Activated CD4-positive, alpha-beta T cell treated with anti-CD3 and anti-CD28 coated beads, Interleukin-2, amount 50 U/mL, for 16 hours (primary cell): ENCODE measurements around the gene YEATS2.
"Not testable (repeated sequence)": the region's sequence is repeated elsewhere in the genome, so short reads cannot be mapped to it uniquely, and the experiment has no call there.

Source experiments
- DNase-seq: peaks from one replicate; pipeline ENCODE4 v3.0.0-alpha.2; 2020

The YEATS2 gene

DNA sequence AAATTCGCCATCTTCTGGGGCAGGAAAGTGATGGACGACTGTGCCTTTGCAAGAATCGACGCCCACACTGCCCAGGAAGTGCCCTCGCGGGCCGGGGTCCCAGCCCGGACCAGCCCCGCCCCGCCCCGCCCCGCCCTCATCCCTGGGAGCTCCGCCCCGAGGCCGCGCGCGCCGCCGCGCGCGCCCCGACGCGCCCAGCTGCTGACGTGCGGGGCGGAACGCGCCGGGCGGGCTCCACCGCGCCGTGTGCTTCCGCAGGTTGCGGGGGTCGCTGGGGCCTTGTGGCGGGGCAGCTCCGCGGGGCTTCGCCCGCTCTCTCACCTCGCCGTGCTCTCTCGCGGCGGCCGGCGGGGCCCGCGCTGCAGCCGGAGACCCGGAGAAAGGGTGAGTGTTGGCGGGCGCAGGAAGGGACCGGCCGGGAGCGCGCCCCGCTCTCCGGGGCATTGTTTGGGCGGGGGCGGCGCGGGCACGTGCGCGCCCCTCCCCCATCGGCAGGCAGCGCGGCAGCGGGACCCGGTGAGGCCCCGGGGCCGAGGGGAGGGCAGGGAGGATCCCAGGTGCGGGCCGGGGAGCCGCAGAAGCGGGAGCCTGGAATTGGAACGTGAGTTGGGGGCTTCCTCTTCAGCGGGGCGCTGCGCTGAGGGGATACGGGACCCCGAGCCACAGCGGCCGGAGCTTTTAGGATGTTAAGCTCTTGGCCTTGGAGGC lies at the start of gene YEATS2:
TSS of gene YEATS2 (plus strand) at position 188 of the 708 bp plus-strand sequence. CDS start 17,366 bp downstream, outside the sequence.
- peak; percentile 79 for DNase-seq

DNA sequence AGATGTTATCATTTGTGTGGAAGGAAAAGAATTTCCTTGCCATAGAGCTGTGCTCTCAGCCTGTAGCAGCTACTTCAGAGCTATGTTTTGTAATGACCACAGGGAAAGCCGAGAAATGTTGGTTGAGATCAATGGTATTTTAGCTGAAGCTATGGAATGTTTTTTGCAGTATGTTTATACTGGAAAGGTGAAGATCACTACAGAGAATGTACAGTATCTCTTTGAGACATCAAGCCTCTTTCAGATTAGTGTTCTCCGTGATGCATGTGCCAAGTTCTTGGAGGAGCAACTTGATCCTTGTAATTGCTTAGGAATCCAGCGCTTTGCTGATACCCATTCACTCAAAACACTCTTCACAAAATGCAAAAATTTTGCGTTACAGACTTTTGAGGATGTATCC lies 47.0 kb upstream of the YEATS2 start:
- no peak for DNase-seq

DNA sequence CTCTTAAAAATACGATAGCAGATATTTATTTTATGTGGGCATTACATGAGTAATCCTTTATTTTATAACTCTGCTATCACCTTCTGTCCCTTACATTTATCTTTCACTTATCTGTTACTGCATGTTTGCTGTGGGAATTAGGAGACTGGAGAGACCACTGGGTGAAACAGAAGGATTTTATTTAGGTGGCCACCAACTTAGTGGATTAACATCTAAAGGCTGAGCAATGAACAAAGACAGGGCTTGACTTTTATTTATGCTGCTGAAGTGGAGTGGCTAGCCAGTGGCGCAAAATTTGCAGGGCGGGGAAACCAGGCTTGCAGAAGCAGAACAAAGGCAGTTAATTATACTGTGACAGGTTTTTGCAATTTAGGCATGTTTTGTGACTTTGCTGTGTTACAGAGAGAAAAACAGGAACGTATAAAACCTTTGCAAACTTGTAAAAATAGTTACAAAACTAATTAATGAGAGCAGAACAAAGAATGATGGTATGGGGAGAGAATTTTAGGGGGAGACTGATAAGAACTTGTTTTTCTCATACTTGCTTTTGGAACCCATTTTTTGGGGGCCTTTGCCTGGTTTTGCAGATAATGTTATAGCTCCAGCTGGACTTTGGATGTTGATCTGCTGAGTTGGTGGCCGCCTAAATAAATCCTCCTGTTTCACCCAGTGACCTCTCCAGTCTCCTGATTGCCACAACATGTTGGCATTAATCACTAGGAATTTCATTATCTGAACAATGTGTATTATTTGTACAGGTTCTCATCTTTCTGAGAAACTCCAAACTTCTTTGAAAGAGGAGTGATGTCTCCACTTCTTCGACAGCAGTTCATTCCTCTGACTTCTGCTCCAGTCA lies 44.2 kb upstream of the YEATS2 start:
- DNase-seq = no peak

DNA sequence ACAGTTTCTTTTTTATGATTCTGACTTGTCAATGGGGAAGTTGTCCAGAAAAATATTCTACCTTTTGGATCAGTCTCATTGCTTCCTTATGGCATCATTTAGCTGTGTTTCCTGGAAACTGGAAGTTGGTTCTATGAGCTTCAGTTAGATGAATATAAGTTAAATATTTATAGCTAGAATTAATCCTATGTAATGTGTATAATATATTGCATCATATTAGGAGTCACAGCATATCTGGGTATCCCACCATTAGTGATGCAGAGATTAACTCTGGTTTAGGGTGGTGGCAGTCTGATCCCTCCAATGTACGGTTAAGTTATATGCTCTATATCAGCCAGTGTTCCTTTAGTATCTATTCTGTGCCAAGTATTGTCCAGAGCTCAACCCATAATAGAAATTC lies 42.9 kb upstream of the YEATS2 start:
- no peak for DNase-seq

DNA sequence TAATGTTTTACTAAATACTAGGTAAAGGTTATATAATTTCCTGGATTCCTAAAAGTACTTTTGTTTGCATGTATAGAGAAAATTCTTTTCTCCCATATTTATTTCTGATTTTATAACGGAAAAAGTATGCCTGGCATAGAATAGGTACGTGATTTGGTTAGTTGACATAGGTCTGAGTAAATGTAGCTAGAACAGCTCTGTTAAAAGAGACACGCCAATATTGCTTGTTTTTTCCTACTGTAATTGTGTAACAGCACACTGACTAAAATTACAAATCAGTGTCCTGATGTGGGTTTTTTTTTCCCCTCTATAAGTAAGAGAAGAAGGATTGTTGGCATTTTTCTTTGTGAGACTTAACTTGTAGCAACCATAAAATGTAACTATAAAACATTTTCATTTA lies 35.5 kb upstream of the YEATS2 start:
- no peak for DNase-seq

DNA sequence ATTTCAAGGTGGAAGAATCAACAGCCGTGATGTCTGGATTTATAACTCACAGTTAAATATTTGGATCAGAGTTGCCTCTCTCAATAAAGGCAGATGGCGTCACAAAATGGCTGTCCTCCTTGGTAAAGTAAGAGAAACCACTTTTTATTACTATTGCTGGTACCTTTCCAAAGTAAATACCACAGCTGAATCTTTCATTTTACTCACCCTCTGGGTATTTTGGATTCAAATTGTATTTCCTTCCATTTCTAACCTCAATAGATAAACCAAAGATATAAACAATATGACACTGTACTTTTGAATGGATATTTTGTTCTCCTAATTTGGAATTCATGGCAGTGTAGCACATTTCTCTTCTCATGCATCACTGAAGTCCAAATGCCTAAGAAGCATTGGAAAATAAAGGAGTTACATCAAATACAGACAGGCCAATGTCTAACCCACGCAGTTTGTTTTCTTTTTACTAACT lies 32.6 kb upstream of the YEATS2 start:
- no peak for DNase-seq

DNA sequence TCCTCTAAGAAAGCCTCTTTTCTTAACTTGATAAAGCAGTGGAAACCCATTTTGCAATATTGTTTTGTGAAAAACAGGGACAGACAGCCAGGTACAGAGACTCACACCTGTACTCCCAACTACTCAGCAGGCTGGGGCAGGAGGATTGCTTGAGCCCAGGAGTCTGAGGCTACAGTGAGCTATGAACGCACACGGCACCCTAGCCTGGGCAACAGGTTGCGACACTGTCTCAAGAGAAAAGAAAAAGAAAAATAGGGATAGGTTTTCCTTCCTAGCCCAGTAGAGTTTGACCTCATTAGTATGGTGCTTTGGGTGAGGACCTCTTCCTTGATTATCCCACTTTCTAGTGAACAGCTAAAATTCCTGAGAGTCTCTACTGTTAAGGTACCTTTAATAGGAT lies 17.5 kb upstream of the YEATS2 start:
- no peak for DNase-seq

DNA sequence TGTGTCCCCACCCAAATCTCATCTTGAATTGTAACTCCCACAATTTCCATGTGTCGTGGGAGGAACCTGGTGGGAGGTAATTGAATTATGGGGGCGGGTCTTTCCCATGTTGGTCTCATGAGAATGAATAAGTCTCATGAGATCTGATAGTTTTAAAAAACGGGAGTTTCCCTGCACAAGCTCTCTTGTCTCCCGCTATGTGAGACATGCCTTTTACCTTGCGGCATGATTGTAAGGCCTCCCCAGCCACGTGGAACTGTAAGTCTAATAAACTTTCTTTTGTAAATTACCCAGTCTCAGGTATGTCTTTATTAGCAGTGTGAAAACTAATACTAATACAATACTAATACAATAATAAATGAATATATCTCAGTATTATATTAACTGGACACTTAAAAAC lies 9.9 kb upstream of the YEATS2 start:
- DNase-seq = no peak

DNA sequence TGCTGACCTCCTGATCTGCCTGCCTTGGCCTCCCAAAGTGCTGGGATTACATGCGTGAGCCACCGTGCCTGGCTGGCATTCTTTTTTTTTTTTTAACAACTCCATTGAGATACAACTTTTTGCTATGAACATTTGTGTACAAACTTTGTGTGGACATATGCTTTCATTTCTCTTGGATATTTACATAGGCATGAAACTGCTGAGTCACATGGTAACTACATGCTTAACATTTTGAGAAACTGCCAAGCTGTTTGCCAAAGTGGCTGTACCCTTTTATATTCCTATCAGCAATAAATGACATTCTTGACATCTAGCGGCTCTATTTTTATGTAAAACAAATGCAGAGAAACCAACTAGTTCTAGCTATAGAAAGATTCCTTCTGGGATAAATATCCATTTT lies 8.7 kb upstream of the YEATS2 start:
- DNase-seq = no peak

DNA sequence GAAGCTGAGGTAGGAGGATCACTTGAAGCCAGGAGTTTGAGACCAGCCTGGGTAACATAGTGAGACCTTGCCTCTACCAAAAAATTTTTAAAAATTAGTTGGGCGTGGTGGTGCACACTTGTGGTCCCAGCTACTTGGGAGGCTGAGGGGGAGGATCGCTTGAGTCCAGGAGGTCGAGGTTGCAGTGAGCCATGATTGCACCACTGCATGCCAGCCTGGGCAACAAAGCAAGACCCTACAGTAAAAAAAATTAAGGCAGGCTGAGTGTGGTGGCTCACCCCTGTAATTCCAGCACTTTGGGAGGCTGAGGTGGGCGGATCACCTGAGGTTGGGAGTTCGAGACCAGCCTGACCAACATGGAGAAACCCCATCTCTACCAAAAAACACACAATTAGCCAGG lies 8.0 kb upstream of the YEATS2 start:
- not testable (repeated sequence) for DNase-seq

DNA sequence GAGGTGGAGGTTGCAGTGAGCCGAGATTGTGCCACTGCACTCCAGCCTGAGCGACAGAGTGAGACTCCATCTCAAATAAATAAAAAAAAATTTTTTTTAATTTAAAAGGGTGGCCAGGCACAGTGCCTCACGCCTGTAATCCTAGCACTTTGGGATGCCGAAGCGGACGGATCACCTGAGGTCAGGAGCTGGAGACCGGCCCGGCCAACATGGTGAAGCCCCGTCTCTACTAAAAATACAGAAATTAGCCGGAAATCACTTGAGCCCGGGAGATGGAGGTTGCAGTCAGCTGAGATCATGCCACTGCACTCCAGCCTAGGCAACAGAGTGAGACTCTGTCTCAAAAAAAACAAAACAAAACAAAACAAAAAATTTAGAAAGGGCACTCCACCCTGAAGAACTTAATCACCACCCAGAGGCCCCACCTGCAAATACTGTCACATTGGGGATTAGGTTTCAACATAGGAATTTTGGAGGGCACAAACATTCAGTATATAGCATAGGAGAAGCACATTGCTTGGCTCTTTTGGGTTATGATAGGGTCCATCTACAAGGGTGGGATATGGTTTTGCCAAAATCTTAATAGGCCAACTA lies 7.1 kb upstream of the YEATS2 start:
- no peak for DNase-seq

DNA sequence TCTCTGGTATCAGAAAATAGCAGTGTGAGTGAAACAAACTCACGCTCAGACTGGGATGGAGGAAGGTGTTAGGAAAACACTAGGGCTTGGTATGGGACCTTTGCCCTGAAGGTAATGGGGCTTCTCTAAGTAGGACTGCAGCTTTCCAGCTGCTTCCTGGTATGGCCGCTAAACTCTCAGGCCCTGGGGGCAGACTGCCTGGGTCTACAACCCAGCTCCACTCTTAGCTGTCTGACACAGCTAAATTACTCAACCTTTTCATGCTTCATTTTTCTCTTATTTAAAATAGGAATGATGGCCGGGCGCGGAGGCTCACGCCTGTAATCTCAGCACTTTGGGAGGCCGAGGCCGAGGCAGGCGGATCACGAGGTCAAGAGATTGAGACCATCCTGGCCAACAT lies 5.2 kb upstream of the YEATS2 start:
- no peak for DNase-seq

DNA sequence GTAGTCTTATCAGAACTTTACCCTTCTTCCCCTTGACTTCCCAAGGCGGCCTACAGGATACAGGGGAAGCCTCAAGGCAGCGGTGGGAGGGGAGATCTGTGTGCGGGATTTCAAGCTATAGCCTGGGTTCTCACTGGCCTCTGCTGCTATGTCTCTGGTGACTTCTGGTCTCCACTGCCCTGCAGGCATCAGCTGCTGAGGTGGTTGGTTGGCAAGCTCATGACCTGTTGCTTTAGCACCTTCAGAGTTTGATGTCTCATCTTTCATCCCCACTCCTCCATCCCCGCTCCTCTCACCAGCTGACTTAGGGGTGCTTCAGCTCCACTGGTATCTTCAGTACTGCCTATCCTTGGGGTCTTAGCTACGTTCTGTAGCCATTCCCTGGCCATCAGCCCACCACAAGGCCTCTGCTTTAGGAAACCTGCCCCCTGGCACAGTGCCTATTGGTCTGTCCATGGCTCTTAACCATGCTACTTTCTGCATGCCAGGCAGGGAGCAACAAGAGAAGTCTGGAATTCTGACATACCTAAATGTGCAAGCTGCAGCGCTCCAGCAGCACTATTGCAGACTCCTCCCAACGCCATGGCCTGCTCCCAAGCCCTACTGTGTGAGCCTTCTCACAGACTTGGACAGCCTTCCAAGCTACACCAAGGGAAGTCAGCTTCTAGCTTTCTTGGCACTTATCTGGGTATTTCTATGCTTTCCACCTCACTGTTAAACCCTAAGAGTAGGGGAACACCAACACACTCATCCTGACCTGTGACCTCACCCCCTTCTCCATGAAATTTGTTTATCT lies 1.8 kb upstream of the YEATS2 start:
- no peak for DNase-seq

DNA sequence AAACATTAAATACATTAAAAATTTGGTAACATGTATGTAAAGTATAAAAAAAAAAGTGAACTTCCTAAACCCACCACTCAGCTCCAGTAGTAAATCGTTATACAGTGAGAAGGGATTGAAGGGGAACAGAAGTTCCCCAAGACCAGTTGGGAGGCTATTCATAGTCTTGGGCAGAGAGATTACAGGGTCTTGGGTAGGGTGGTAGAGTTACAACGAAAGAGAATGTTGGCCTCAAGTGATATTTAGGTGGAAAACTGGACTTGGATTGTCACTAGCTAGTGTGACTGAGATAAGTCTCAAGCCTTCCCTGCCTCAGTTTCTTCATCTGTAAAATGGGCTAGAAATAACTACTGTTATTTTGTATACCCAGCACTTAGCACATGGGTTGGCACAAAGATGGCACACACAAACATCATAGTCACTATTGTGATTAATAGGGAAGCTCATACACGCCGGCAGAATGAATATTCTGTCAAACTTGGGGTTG lies 431 bp upstream of the YEATS2 start:
- no peak for DNase-seq

DNA sequence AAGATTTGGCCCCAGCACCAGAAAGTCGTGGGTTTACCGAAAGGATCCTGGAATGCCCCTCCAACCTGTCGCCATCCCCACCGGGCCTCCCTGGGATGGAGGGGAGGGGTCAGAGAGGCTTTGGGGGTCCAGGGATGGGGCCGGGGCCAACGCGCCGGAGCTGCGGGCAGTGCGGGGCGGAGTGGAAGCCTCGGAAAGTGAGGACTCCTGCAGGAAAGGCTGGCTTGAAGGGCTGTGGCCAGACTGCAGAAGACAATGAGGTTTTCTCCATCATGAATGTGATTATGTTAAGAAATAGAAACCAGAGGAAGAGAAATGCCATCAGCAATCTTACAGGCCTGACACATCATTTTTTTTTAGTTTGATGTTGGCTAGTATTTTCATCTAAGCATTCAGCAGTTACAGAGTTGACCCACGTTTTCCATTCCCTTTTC lies 738 bp downstream of the YEATS2 start:
- DNase-seq = peak; percentile 34

DNA sequence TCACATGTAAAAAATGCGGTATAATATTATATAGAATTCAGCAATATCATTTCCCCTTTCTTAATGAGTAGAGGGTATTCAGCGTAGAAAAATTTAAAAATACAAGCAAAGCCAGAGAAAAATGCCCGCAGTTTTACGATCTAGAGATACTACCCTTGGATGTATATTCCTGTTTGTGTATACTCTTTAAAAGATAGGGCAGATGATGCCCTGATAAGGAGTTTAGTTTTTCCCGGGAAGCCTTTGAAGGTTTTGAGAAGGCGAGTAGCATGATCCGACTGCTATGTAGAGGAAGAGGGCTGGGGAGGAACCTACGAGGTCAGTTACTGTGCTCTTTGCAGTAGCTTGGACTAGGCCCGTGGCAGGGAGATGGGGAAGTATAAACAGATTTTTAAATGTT lies 1.2 kb downstream of the YEATS2 start:
- peak; percentile 18 for DNase-seq

DNA sequence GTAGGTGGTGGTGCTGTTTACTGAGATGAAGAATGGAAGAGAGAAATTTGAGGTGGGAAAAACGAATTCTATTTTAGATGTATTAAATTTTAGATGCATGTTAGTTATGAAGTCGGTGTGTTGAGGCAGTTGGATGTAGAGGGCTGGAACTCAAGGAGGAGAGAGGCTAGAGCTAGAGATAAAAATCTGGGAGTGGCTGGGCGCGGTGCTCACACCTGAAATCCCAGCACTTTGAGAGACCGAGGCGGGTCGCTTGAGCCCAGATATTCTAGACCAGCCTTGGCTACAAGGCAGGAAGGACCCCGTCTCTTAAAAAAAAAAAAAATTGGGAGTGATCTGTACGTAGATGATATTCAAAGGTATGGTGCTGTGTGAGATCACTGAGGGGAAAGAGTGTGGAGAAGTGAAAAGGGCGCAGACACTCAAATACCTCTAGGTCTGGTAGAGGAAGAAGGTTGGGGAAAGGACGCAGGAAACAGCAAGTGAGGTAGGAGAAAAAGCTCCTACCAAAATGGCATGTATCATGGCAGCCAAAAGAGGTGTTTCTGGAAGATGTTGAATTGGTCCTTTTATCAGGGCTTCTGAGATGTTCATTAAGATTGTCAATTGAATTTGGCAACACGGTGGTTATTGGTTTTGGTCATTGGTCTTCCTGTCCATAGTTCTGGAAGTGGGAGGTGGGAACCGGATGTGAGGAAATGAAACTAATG lies 1.8 kb downstream of the YEATS2 start:
- DNase-seq = peak; percentile 21

DNA sequence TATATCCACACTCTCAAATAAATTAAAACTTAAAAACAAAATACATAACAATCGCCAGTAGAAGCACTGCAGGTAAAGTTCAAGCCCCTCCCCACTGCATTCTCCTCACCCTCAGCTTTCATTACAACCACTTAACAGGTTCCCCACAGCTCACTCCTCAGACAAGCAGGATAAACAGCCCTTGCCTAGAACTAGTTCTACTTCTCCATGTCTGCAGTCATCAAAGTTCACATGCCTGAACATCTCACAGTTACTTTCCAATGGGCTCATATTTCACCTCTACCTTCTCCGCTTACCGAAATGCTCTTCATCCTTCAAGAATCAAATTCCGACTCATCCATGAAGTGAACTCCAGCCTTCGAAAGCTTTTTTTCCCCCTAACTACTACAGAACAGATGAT lies 4.1 kb downstream of the YEATS2 start:
- no peak for DNase-seq

DNA sequence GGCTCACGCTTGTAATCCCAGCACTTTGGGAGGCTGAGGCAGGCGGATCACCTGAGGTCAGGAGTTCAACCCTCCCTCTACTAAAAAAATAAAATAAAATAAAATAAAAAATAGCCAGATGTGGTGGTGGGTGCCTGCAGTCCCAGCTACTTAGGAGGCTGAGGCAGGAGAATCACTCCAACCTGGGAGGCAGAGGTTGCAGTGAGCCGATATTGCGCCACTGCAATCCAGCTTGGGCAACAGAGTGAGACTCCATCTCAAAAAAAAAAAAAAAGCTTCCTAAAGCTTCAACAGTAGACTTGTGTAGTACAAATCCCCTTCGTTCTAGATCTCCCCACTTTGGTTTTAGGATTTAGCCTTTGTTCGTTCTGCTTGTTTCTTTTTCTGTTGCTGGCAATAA lies 6.3 kb downstream of the YEATS2 start:
- DNase-seq = not testable (repeated sequence)

DNA sequence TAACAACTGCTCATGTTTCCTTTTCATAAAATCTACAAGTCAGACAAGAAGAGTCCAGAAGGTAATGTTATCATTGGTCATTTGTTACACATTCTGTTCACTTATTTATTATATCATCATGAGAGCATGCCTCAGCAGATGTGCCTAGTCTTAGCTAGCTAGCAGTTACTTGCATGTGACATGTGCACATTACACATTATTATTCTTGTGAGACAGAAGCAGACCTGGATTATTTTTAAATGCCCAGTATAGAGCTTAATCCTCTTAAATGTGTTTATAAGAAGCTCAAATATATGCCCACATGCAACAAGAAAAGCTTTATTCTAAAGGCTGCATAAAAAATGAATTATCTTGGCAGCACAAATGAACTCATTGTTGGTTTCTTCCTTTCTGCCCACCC lies 12.6 kb downstream of the YEATS2 start:
- DNase-seq = no peak

DNA sequence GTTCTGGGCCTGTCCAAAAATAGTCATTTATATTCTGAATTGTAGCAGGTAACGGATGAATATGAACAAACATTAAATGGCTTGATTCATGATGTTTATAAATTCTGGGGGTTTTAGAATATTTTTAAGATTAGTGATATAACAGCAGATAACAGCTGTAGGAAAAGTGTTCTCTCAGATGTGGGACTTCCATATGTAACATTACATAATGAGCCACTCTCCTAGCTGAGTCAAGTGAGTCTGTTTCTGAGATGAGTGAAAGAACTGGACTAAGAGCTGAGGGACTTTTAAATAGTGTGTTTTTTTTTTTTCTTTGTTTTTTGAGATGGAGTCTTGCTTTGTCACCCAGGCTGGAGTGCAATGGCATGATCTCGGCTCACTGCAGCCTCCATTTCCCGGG lies 13.9 kb downstream of the YEATS2 start:
- DNase-seq = no peak

DNA sequence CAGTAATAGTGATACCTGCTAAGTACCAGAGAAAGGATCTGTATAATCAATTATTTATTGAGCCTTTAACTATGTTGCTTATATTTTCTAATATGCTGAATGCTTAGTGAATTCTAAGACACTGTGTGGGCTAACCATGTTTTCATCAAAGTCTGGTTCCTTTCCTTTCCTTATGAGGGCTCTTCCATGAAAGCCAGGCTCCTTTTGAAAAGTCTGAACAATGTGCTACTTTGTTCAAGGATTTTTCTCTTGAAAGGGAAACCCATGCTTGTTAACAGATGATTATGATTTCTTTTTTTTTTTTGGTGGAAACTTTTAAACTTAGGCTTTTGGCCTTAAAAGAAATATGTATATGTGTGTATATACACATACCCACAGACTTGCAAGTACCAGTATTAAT lies 17.0 kb downstream of the YEATS2 start:
- DNase-seq = no peak
